WTC11 (cell line): ENCODE measurements around the gene AANAT. TPM values are rescaled to one million over a fixed set of nuclear protein-coding genes. Genes with fewer than 3 reads are reported as not detected.

Experiments
- ATAC-seq: fragments of 200-7000 bp; cut with Tn5 transposase; 2 replicates; pipeline ENCODE4 v1.10.0; 2021; ENCODE audit warnings: mild to moderate bottlenecking, moderate library complexity
- CTCF ChIA-PET: fragments of 300-600 bp; sonication (Branson Sonifier 250); formaldehyde crosslinking; loops from one replicate; lab custom pipeline; 2021; ENCODE audit warnings: antibody characterized with exemption; lab: Charles Lee
- POLR2A ChIA-PET: fragments of 350-600 bp; sonication (Branson Sonifier 250); formaldehyde crosslinking; loops from one replicate; lab custom pipeline; 2021; ENCODE audit warnings: antibody characterized with exemption; lab: Charles Lee
- DNase-seq: peaks from one replicate; pipeline ENCODE4 v3.0.0; 2021; ENCODE audit warnings: low spot score
- H3K27ac Mint-ChIP-seq: 2 replicates; pipeline ENCODE4 v1.8.0; 2021; ENCODE audit warnings: mixed read lengths
- H3K27me3 Mint-ChIP-seq: 2 replicates; pipeline ENCODE4 v1.8.0; 2021; ENCODE audit warnings: low read depth, mild to moderate bottlenecking, moderate library complexity, mixed read lengths
- H3K36me3 Mint-ChIP-seq: 2 replicates; pipeline ENCODE4 v1.8.0; 2021; ENCODE audit warnings: mixed read lengths
- H3K4me1 Mint-ChIP-seq: 2 replicates; pipeline ENCODE4 v1.8.0; 2022; ENCODE audit warnings: mixed read lengths
- H3K4me3 Mint-ChIP-seq: 2 replicates; pipeline ENCODE4 v1.8.0; 2021; ENCODE audit warnings: mild to moderate bottlenecking, moderate library complexity, mixed read lengths
- H3K9me3 Mint-ChIP-seq: 2 replicates; pipeline ENCODE4 v1.8.0; 2021; ENCODE audit warnings: mixed read lengths
- CREM ChIP-seq: sonication (generic); formaldehyde crosslinking; IDR thresholded peaks from 2 replicates; pipeline ENCODE4 v1.8.1; 2022; ENCODE audit warnings: mild to moderate bottlenecking, missing genetic modification reagents, moderate library complexity
- FOXK1 ChIP-seq: sonication (generic); formaldehyde crosslinking; IDR thresholded peaks from 2 replicates; pipeline ENCODE4 v1.8.0; 2022; ENCODE audit warnings: mild to moderate bottlenecking, moderate library complexity, missing genetic modification reagents
- GABPB1 ChIP-seq: sonication (generic); formaldehyde crosslinking; IDR thresholded peaks from 2 replicates; pipeline ENCODE4 v1.8.1; 2023; ENCODE audit warnings: mild to moderate bottlenecking, missing genetic modification reagents
- GTF2I ChIP-seq: fragments of 250-450 bp; sonication (Bioruptor Pico); conservative IDR thresholded peaks from 2 replicates; pipeline ENCODE4 v1.4.0; 2021; ENCODE audit warnings: mild to moderate bottlenecking
- HMGA2 ChIP-seq: fragments of 250-450 bp; sonication (Bioruptor Pico); IDR thresholded peaks from 2 replicates; pipeline ENCODE4 v1.4.0; 2021; ENCODE audit warnings: mild to moderate bottlenecking, moderate library complexity
- JUN ChIP-seq: sonication (generic); formaldehyde crosslinking; IDR thresholded peaks from 2 replicates; pipeline ENCODE4 v1.8.0; 2023; ENCODE audit warnings: mild to moderate bottlenecking, missing genetic modification reagents
- MXD4 ChIP-seq: fragments of 250-450 bp; sonication (Bioruptor Pico); IDR thresholded peaks from 2 replicates; pipeline ENCODE4 v1.8.0; 2021; ENCODE audit warnings: mild to moderate bottlenecking, moderate library complexity, borderline replicate concordance
- NFE2L1 ChIP-seq: sonication (generic); formaldehyde crosslinking; IDR thresholded peaks from 2 replicates; pipeline ENCODE4 v1.8.1; 2023; ENCODE audit warnings: missing genetic modification reagents
- NR1H2 ChIP-seq: sonication (generic); formaldehyde crosslinking; IDR thresholded peaks from 2 replicates; pipeline ENCODE4 v1.9.0; 2021; ENCODE audit warnings: mild to moderate bottlenecking, moderate library complexity, missing genetic modification reagents
- OVOL2 ChIP-seq: fragments of 250-450 bp; sonication (Bioruptor Pico); IDR thresholded peaks from 2 replicates; pipeline ENCODE4 v1.9.0; 2021; ENCODE audit warnings: mild to moderate bottlenecking, borderline replicate concordance
- SOX15 ChIP-seq: fragments of 250-450 bp; sonication (Bioruptor Pico); IDR thresholded peaks from 2 replicates; pipeline ENCODE4 v1.9.0; 2021; ENCODE audit warnings: mild to moderate bottlenecking
- TCF7 ChIP-seq: sonication (generic); formaldehyde crosslinking; IDR thresholded peaks from 2 replicates; pipeline ENCODE4 v1.8.0; 2022; ENCODE audit warnings: mild to moderate bottlenecking, low read depth, missing genetic modification reagents, moderate library complexity
- ZNF121 ChIP-seq: sonication (generic); formaldehyde crosslinking; IDR thresholded peaks from 2 replicates; pipeline ENCODE4 v1.8.0; 2023; ENCODE audit warnings: missing genetic modification reagents
- ZNF232 ChIP-seq: sonication (generic); formaldehyde crosslinking; IDR thresholded peaks from 2 replicates; pipeline ENCODE4 v1.8.0; 2022; ENCODE audit warnings: mild to moderate bottlenecking, missing genetic modification reagents
- ZNF396 ChIP-seq: fragments of 250-450 bp; sonication (Bioruptor Pico); IDR thresholded peaks from 2 replicates; pipeline ENCODE4 v1.8.0; 2021; ENCODE audit warnings: mild to moderate bottlenecking, moderate library complexity, borderline replicate concordance
- total RNA-seq: library from RNA; stranded (reverse); gene quantifications from 3 replicates; pipeline ENCODE4 v1.2.3, GENCODE V29; 2021
- TF ChIP-seq, protein P1 (sequence below): fragments of 250-450 bp; sonication (Bioruptor Pico); conservative IDR thresholded peaks from 2 replicates; pipeline ENCODE4 v1.9.0; 2021; ENCODE audit warnings: mild to moderate bottlenecking
- TF ChIP-seq, protein P2 (sequence below): sonication (generic); formaldehyde crosslinking; conservative IDR thresholded peaks from 2 replicates; pipeline ENCODE4 v1.8.1; 2022; ENCODE audit warnings: mild to moderate bottlenecking, missing genetic modification reagents
- TF ChIP-seq, protein P3 (sequence below): sonication (generic); formaldehyde crosslinking; IDR thresholded peaks from 2 replicates; pipeline ENCODE4 v1.8.1; 2023; ENCODE audit warnings: mild to moderate bottlenecking, missing genetic modification reagents
- TF ChIP-seq, protein P4 (sequence below): sonication (generic); formaldehyde crosslinking; IDR thresholded peaks from 2 replicates; pipeline ENCODE4 v1.8.1; 2022; ENCODE audit warnings: missing genetic modification reagents, borderline replicate concordance
- TF ChIP-seq, protein P5 (sequence below): sonication (generic); formaldehyde crosslinking; IDR thresholded peaks from 2 replicates; pipeline ENCODE4 v1.8.1; 2023; ENCODE audit warnings: mild to moderate bottlenecking, missing genetic modification reagents, moderate library complexity
- TF ChIP-seq, protein P6 (sequence below): sonication (generic); formaldehyde crosslinking; IDR thresholded peaks from 2 replicates; pipeline ENCODE4 v1.8.0; 2023; ENCODE audit warnings: mild to moderate bottlenecking, missing genetic modification reagents

AANAT gene
- total RNA-seq, 1 experiment from 2014 or later: 0.17 TPM

DNA sequence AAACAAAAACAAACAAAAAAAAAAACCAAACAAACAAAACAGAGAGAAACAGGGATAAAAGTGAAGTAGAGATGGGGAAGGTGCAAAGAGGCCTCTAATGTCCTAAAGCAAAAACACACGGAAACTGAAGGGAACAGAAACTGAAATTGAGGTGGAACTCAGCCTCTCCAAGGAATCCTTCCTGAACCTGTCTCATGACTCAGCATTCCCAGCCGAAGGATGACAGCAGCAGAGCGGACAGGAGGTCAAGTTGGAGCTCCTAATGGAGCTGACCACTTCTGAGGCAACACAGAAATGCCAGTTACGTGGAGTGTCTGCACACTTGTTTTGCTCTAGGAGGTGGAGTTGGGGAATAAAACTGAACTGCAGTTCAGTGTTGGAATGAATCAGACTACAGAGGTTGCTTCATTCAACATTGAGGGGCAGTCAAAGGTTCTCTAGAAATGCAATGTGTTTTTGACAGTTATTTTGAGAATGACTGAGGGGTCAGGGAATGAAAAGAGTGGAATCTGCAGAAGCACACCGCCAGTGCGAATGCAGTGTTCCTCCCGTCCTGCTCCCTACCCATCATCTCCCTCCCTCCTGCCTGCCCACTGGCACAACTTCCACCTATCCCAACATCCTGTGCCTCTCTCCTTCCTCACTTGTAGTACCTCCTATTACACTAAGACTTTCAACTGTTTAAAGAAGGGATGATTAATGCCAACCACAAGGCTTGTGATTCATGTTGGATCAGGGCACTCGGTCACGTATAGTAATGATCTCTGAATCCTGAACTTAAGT lies 20.8 kb upstream of the AANAT start:
- H3K27me3 Mint-ChIP-seq: no peaks in the 10 kb centered on the region
- H3K27ac Mint-ChIP-seq: peak overlapping the region; percentile 86
- ATAC-seq: no peak
- H3K4me1 Mint-ChIP-seq: peaks cover 94% of the 10 kb centered on the region
- POLR2A ChIA-PET: no interaction called here
- H3K4me3 Mint-ChIP-seq: peak overlapping the region; percentile 50
- TF ChIP-seq OVOL2 (no peak), NFE2L1 (CRISPR knock-in tag) (peak; percentile 92)
- no peaks in the 10 kb centered on the region for H3K36me3 Mint-ChIP-seq
- CTCF ChIA-PET: interaction anchor here (0.9 to 2.6 kb wide), 6 partner anchors 12 to 81 kb away, joined by 3 to 30 read pairs (median 5); no protein-coding TSS in a partner anchor
- no peak for DNase-seq
- H3K9me3 Mint-ChIP-seq: no peaks in the 10 kb centered on the region

DNA sequence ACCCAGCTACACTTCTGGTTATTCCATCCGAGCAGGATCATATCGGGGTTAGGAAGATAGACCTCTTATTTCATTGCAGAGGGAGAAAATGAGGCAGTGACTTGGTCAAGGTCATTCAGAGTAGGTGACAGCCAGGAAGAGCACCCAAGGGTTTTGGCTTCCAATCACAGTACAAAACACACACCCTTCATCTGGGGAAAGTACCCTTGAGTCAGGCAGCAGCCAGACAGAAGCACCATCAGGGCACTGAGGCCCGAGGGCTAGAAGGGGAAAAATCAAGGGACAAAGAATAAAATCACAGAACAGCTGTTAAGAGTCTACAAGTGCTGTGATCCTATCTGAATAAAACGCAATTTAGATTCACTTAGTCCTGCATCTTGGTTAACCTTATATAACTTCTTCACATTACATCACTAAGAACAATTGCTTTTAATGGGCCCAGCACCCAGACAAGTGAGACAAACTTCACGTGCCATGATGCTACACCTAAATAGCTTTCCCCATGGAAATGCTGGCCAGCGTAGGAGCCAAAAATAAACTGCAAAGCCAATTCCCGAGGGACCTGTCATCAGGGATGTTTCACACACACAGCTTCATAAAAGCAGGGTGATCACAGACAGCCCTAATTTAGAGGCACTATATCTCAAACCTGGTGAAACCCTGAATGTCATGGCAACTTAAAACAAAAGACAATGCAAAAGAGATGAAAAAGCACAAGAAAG lies 19.3 kb upstream of the AANAT start:
- POLR2A ChIA-PET: interaction anchor here (0.6 kb wide), 1 partner anchor 467 kb away, joined by 4 read pairs; no protein-coding TSS in a partner anchor
- peak overlapping the region; percentile 86; the same call in 1 of the 2 replicates for H3K27ac Mint-ChIP-seq
- H3K27me3 Mint-ChIP-seq: no peaks in the 10 kb centered on the region
- H3K36me3 Mint-ChIP-seq: no peaks in the 10 kb centered on the region
- no peak overlapping the region for H3K4me3 Mint-ChIP-seq
- no peak for ATAC-seq
- no peak for DNase-seq
- CTCF ChIA-PET: interaction anchor here (0.9 to 1.9 kb wide), 4 partner anchors 10 to 75 kb away, joined by 3 to 6 read pairs (median 4); no protein-coding TSS in a partner anchor
- TF ChIP-seq TCF7 (CRISPR knock-in tag): no peak
- no peaks in the 10 kb centered on the region for H3K9me3 Mint-ChIP-seq
- peaks cover 82% of the 10 kb centered on the region for H3K4me1 Mint-ChIP-seq

DNA sequence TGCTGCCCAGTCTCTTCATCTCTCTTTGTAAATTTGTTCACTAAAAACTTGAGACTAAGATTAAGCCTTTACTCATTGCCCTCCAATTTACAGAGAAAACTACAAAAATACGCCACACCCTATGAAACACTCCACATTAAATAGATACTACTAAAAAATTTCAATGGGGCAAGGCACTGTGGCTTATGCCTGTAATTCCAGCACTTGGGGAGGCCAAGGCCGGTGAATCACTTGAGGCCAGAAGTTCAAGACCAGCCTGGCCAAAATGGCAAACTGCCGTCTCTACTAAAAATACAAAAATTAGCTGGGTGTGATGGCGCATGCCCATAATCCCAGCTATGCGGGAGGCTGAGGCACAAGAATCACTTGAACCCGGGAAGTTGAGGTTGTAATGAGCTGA lies 18.3 kb upstream of the AANAT start:
- ChIA-PET POLR2A (no interaction called here), CTCF (interaction anchor here (0.9 to 1.9 kb wide), 4 partner anchors 9 to 76 kb away, joined by 3 to 6 read pairs (median 4); no protein-coding TSS in a partner anchor)
- Mint-ChIP-seq H3K9me3 (peaks cover 4% of the 10 kb centered on the region), H3K27ac (peak overlapping the region; percentile 50; the same call in 1 of the 2 replicates), H3K27me3 (no peaks in the 10 kb centered on the region), H3K4me3 (no peak overlapping the region), H3K36me3 (no peaks in the 10 kb centered on the region), H3K4me1 (peaks cover 72% of the 10 kb centered on the region)
- no peak for DNase-seq
- ATAC-seq: no peak
- TF ChIP-seq SOX15: no peak
- TF ChIP-seq, protein P1, sequence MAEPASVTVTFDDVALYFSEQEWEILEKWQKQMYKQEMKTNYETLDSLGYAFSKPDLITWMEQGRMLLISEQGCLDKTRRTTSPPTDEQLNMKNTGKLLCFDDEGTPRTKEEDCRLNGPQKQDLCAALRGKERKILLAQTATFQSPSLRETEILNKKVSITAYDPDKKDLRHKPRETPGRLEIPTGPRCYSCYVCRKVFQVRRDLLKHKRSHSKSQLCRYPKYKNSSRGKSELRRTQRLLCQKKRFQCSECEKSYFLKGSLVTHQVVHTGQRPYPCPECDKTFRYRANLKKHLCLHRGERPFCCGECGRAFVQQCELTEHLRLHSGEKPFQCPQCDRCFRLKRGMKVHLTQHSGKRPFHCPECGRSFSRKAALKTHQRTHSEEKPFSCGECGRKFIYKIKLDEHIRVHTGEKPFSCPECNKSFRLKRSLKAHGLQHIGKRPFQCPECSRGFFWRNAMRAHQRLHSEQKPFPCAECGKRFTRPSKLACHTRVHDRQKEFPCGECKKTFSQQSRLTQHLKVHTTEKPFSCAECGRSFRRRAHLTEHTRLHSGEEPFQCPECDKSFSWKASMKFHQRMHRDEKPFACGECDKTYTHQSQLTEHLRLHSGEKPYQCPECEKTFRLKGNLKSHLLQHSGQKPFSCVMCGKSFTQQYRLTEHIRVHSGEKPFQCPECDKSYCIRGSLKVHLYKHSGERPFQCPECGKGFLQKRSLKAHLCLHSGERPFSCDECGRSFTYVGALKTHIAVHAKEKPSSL (CRISPR knock-in tag): no peak
- TF ChIP-seq NR1H2: no peak
- TF ChIP-seq JUN: no peak
- no peak for TF ChIP-seq MXD4 (CRISPR knock-in tag)
- TF ChIP-seq ZNF396: no peak
- TF ChIP-seq CREM (CRISPR knock-in tag): no peak
- no peak for TF ChIP-seq FOXK1
- TF ChIP-seq, protein P2, sequence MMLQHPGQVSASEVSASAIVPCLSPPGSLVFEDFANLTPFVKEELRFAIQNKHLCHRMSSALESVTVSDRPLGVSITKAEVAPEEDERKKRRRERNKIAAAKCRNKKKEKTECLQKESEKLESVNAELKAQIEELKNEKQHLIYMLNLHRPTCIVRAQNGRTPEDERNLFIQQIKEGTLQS (CRISPR knock-in tag): no peak
- TF ChIP-seq GTF2I (CRISPR knock-in tag): no peak
- TF ChIP-seq, protein P3, sequence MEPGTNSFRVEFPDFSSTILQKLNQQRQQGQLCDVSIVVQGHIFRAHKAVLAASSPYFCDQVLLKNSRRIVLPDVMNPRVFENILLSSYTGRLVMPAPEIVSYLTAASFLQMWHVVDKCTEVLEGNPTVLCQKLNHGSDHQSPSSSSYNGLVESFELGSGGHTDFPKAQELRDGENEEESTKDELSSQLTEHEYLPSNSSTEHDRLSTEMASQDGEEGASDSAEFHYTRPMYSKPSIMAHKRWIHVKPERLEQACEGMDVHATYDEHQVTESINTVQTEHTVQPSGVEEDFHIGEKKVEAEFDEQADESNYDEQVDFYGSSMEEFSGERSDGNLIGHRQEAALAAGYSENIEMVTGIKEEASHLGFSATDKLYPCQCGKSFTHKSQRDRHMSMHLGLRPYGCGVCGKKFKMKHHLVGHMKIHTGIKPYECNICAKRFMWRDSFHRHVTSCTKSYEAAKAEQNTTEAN: no peak
- TF ChIP-seq, protein P4, sequence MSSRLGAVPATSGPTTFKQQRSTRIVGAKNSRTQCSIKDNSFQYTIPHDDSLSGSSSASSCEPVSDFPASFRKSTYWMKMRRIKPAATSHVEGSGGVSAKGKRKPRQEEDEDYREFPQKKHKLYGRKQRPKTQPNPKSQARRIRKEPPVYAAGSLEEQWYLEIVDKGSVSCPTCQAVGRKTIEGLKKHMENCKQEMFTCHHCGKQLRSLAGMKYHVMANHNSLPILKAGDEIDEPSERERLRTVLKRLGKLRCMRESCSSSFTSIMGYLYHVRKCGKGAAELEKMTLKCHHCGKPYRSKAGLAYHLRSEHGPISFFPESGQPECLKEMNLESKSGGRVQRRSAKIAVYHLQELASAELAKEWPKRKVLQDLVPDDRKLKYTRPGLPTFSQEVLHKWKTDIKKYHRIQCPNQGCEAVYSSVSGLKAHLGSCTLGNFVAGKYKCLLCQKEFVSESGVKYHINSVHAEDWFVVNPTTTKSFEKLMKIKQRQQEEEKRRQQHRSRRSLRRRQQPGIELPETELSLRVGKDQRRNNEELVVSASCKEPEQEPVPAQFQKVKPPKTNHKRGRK (CRISPR knock-in tag): no peak
- TF ChIP-seq ZNF121: no peak
- TF ChIP-seq, protein P5, sequence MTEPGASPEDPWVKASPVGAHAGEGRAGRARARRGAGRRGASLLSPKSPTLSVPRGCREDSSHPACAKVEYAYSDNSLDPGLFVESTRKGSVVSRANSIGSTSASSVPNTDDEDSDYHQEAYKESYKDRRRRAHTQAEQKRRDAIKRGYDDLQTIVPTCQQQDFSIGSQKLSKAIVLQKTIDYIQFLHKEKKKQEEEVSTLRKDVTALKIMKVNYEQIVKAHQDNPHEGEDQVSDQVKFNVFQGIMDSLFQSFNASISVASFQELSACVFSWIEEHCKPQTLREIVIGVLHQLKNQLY (CRISPR knock-in tag): no peak
- TF ChIP-seq ZNF232: no peak
- TF ChIP-seq HMGA2 (CRISPR knock-in tag): no peak
- TF ChIP-seq, protein P6, sequence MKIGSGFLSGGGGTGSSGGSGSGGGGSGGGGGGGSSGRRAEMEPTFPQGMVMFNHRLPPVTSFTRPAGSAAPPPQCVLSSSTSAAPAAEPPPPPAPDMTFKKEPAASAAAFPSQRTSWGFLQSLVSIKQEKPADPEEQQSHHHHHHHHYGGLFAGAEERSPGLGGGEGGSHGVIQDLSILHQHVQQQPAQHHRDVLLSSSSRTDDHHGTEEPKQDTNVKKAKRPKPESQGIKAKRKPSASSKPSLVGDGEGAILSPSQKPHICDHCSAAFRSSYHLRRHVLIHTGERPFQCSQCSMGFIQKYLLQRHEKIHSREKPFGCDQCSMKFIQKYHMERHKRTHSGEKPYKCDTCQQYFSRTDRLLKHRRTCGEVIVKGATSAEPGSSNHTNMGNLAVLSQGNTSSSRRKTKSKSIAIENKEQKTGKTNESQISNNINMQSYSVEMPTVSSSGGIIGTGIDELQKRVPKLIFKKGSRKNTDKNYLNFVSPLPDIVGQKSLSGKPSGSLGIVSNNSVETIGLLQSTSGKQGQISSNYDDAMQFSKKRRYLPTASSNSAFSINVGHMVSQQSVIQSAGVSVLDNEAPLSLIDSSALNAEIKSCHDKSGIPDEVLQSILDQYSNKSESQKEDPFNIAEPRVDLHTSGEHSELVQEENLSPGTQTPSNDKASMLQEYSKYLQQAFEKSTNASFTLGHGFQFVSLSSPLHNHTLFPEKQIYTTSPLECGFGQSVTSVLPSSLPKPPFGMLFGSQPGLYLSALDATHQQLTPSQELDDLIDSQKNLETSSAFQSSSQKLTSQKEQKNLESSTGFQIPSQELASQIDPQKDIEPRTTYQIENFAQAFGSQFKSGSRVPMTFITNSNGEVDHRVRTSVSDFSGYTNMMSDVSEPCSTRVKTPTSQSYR (CRISPR knock-in tag): no peak
- TF ChIP-seq GABPB1: no peak
